Vagina (tissue), 2 donors: ENCODE measurements around the gene CDH13.

Source experiments
- POLR2A ChIP-seq, 2 donors: fragments of 450-650 bp; IDR thresholded peaks; one replicate each; pipeline ENCODE4 v1.6.1; 2017; ENCODE audit warnings: antibody characterized with exemption in 2 of 2, mild to moderate bottlenecking in 2 of 2, moderate library complexity in 2 of 2
- POLR2AphosphoS5 ChIP-seq, 2 donors: sonication (generic); formaldehyde crosslinking; IDR thresholded peaks; one replicate each; pipeline ENCODE4 v1.9.0; 2017; ENCODE audit warnings: antibody characterized with exemption in 2 of 2, mild to moderate bottlenecking in 2 of 2, low read depth in 1 of 2; ENCODE audit not compliant: insufficient read depth in 1 of 2
- TF ChIP-seq, protein P1 (sequence below), 3 experiments: fragments of 450-650 bp in 2 of 3; fragments of 200-600 bp in 1 of 3; sonication (generic) in 1 of 3; IDR thresholded peaks; one replicate each; pipeline ENCODE4 v1.5.1; 2017 to 2019; ENCODE audit warnings: antibody characterized with exemption in 3 of 3, mild to moderate bottlenecking in 2 of 3, moderate library complexity in 2 of 3

DNA sequence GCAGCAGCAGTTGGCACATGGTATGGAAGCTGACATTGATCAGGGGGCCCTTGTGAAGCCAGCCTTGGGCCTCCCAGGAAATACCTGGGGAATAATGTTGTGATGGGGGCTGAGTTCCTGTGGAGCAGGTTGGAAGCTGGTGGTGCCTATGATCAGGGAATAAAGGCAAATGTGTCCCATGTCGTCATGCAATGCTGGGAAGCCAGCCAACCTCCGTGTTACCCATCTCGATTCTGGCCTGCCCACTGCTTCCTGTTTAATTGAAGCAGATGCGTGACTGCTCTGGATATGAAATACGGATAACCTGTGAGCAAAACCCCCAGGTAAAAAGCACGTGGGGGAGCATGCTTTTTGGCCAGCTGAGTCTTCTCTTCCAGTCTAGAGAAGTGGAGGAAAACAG is 600.6 kb downstream of the CDH13 start:
- TF ChIP-seq, protein P1, sequence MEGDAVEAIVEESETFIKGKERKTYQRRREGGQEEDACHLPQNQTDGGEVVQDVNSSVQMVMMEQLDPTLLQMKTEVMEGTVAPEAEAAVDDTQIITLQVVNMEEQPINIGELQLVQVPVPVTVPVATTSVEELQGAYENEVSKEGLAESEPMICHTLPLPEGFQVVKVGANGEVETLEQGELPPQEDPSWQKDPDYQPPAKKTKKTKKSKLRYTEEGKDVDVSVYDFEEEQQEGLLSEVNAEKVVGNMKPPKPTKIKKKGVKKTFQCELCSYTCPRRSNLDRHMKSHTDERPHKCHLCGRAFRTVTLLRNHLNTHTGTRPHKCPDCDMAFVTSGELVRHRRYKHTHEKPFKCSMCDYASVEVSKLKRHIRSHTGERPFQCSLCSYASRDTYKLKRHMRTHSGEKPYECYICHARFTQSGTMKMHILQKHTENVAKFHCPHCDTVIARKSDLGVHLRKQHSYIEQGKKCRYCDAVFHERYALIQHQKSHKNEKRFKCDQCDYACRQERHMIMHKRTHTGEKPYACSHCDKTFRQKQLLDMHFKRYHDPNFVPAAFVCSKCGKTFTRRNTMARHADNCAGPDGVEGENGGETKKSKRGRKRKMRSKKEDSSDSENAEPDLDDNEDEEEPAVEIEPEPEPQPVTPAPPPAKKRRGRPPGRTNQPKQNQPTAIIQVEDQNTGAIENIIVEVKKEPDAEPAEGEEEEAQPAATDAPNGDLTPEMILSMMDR (IDR thresholded peaks at IDR 0.05): no peak
- TF ChIP-seq POLR2A (IDR thresholded peaks at IDR 0.05) (no peak), POLR2AphosphoS5 (IDR thresholded peaks at IDR 0.05; ENCODE audit: insufficient read depth in 1 of 2, low read depth in 1 of 2) (no peak)
